Prostate gland (tissue), 2 donors: Measurements from ENCODE around the gene ATP9A.

ENCODE experiments used
- POLR2A ChIP-seq: fragments of 450-650 bp; IDR thresholded peaks from one replicate; pipeline ENCODE4 v1.6.1; 2016; ENCODE audit warnings: antibody characterized with exemption, mild to moderate bottlenecking
- POLR2AphosphoS5 ChIP-seq: sonication (generic); formaldehyde crosslinking; IDR thresholded peaks from one replicate; pipeline ENCODE4 v1.6.1; 2017; ENCODE audit warnings: antibody characterized with exemption
- TF ChIP-seq, protein P1 (sequence below), 4 experiments: fragments of 200-600 bp in 2 of 4; fragments of 450-650 bp in 2 of 4; sonication (generic) in 2 of 4; IDR thresholded peaks; 1 replicate in 3 of 4; 2 replicates in 1 of 4; pipeline ENCODE4 v1.5.1; 2016 to 2019; ENCODE audit warnings: antibody characterized with exemption in 4 of 4, mild to moderate bottlenecking in 2 of 4, moderate library complexity in 2 of 4

DNA sequence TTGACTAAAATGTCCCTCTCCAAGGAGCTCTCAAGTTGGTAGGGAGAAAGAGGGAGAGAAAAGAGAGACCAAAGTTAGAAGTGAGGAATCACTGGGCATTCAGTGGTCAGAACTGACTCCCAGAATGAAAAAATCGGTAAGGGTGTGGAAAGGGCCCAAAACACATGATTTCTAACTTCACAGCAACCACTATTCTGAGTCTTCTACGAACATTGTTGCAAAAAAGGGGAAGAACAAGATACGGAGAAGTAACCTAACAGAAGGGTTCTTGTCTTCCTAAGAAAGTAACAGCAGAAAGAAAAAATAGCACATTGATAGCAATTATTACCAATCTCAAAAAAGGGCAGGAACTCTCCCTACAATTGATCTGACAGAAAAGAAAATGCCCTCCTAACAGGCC lies 65.6 kb downstream of the ATP9A start:
- TF ChIP-seq, protein P1, sequence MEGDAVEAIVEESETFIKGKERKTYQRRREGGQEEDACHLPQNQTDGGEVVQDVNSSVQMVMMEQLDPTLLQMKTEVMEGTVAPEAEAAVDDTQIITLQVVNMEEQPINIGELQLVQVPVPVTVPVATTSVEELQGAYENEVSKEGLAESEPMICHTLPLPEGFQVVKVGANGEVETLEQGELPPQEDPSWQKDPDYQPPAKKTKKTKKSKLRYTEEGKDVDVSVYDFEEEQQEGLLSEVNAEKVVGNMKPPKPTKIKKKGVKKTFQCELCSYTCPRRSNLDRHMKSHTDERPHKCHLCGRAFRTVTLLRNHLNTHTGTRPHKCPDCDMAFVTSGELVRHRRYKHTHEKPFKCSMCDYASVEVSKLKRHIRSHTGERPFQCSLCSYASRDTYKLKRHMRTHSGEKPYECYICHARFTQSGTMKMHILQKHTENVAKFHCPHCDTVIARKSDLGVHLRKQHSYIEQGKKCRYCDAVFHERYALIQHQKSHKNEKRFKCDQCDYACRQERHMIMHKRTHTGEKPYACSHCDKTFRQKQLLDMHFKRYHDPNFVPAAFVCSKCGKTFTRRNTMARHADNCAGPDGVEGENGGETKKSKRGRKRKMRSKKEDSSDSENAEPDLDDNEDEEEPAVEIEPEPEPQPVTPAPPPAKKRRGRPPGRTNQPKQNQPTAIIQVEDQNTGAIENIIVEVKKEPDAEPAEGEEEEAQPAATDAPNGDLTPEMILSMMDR (IDR thresholded peaks at IDR 0.05), result no peak
- TF ChIP-seq POLR2A (no peak), POLR2AphosphoS5 (no peak)
